ENCODE measurements around the gene CCDC24. TPM values are rescaled to one million over a fixed set of nuclear protein-coding genes. Genes with fewer than 3 reads are reported as not detected.

The CCDC24 gene
- total RNA-seq, 4 donors from 2014 or later: 0.73 to 2.9 (median 1.2) TPM

- H3K4me1 ChIP-seq: peaks cover 0 to 5% of the 10 kb centered on the region in 2 donors
- H3K27ac ChIP-seq: no peak overlapping the region
- intact Hi-C loops (cut with DNase I; ENCODE audit: low total_unique reads): no loop called here
- H3K36me3 ChIP-seq: peaks cover 0 to 99% of the 10 kb centered on the region in 2 donors
- ATAC-seq (no peak), DNase-seq (no peak)
- no peak overlapping the region for H3K4me3 ChIP-seq
- in situ Hi-C loops (cut with MboI; ENCODE audit: low sequenced_read_pairs in 4 of 4): no loop called here
- H3K27me3 ChIP-seq: no peaks in the 10 kb centered on the region
- TF ChIP-seq POLR2A (IDR thresholded peaks at IDR 0.05) (no peak), CTCF (IDR thresholded peaks at IDR 0.05 in 4 of 5, conservative IDR thresholded peaks at IDR 0.05 in 1 of 5) (no peak)
- no peaks in the 10 kb centered on the region for H3K9me3 ChIP-seq
These were observed 29.7 kb upstream of the CCDC24 start for GRCh38 chr1:43961692-43962091.

- Histone ChIP-seq H3K4me1 (peaks cover 0 to 5% of the 10 kb centered on the region in 2 donors), H3K36me3 (peaks cover 0 to 98% of the 10 kb centered on the region in 2 donors)
These were observed 29.1 kb upstream of the CCDC24 start for GRCh38 chr1:43962324-43962723.

GRCh38 chr1:43963006-43963405 is 28.4 kb upstream of the CCDC24 start:
- no peaks in the 10 kb centered on the region for H3K27me3 ChIP-seq
- no peak for TF ChIP-seq CTCF (IDR thresholded peaks at IDR 0.05 in 4 of 5, conservative IDR thresholded peaks at IDR 0.05 in 1 of 5)
- no peak for ATAC-seq
- H3K36me3 ChIP-seq: peaks cover 0 to 97% of the 10 kb centered on the region in 2 donors
- DNase-seq: no peak
- intact Hi-C loops (cut with DNase I; ENCODE audit: low total_unique reads) (no loop called here), in situ Hi-C loops (cut with MboI; ENCODE audit: low sequenced_read_pairs in 4 of 4) (no loop called here)
- no peaks in the 10 kb centered on the region for H3K9me3 ChIP-seq
- H3K4me3 ChIP-seq: no peak overlapping the region
- peaks cover 0 to 5% of the 10 kb centered on the region in 2 donors for H3K4me1 ChIP-seq
- H3K27ac ChIP-seq: no peak overlapping the region

More at GRCh38 chr1:43962324-43962723, 29.1 kb upstream of the CCDC24 start:
- intact Hi-C loops (cut with DNase I; ENCODE audit: low total_unique reads) (no loop called here), in situ Hi-C loops (cut with MboI; ENCODE audit: low sequenced_read_pairs in 4 of 4) (no loop called here)
- Histone ChIP-seq H3K27me3 (no peaks in the 10 kb centered on the region), H3K4me3 (no peak overlapping the region), H3K27ac (no peak overlapping the region), H3K9me3 (no peaks in the 10 kb centered on the region)
- no peak for ATAC-seq
- TF ChIP-seq CTCF (IDR thresholded peaks at IDR 0.05 in 4 of 5, conservative IDR thresholded peaks at IDR 0.05 in 1 of 5): no peak
- TF ChIP-seq POLR2A (IDR thresholded peaks at IDR 0.05): no peak
- DNase-seq: no peak

- intact Hi-C loops (cut with DNase I; ENCODE audit: low total_unique reads) (no loop called here), in situ Hi-C loops (cut with MboI; ENCODE audit: low sequenced_read_pairs in 4 of 4) (no loop called here)
- DNase-seq (no peak), ATAC-seq (no peak)
- Histone ChIP-seq H3K4me1 (peaks cover 0 to 5% of the 10 kb centered on the region in 2 donors), H3K9me3 (no peaks in the 10 kb centered on the region), H3K36me3 (peaks cover 0 to 88% of the 10 kb centered on the region in 2 donors), H3K27me3 (no peaks in the 10 kb centered on the region), H3K27ac (no peak overlapping the region), H3K4me3 (no peak overlapping the region)
- no peak for TF ChIP-seq POLR2A (IDR thresholded peaks at IDR 0.05)
- TF ChIP-seq CTCF (IDR thresholded peaks at IDR 0.05 in 4 of 5, conservative IDR thresholded peaks at IDR 0.05 in 1 of 5): no peak
These were observed 27.5 kb upstream of the CCDC24 start for GRCh38 chr1:43963890-43964289.

- Histone ChIP-seq H3K4me3 (no peak overlapping the region), H3K9me3 (no peaks in the 10 kb centered on the region), H3K4me1 (peaks cover 0 to 6% of the 10 kb centered on the region in 2 donors), H3K27ac (no peak overlapping the region), H3K27me3 (no peaks in the 10 kb centered on the region), H3K36me3 (peaks cover 0 to 74% of the 10 kb centered on the region in 2 donors)
- intact Hi-C loops (cut with DNase I; ENCODE audit: low total_unique reads): no loop called here
- DNase-seq: no peak
- in situ Hi-C loops (cut with MboI; ENCODE audit: low sequenced_read_pairs in 4 of 4): no loop called here
- TF ChIP-seq CTCF (IDR thresholded peaks at IDR 0.05 in 4 of 5, conservative IDR thresholded peaks at IDR 0.05 in 1 of 5) (no peak), POLR2A (IDR thresholded peaks at IDR 0.05) (no peak)
- ATAC-seq: no peak
These were observed 26.1 kb upstream of the CCDC24 start for GRCh38 chr1:43965316-43965715.

Measured in gastrocnemius medialis (tissue), 4 donors.